ENCODE data around the gene SSH2. TPM values are rescaled to one million over a fixed set of nuclear protein-coding genes. Genes with fewer than 3 reads are reported as not detected.
A peak's percentile ranks its signal among the peaks of the same experiment; 100 is the strongest.

Gene SSH2
- total and polyA plus RNA-seq, 2 of the 13 experiments (the other 11 are each of a cell fraction or from before 2014, with no cell fraction given) = 6.0 to 6.4 TPM

DNA sequence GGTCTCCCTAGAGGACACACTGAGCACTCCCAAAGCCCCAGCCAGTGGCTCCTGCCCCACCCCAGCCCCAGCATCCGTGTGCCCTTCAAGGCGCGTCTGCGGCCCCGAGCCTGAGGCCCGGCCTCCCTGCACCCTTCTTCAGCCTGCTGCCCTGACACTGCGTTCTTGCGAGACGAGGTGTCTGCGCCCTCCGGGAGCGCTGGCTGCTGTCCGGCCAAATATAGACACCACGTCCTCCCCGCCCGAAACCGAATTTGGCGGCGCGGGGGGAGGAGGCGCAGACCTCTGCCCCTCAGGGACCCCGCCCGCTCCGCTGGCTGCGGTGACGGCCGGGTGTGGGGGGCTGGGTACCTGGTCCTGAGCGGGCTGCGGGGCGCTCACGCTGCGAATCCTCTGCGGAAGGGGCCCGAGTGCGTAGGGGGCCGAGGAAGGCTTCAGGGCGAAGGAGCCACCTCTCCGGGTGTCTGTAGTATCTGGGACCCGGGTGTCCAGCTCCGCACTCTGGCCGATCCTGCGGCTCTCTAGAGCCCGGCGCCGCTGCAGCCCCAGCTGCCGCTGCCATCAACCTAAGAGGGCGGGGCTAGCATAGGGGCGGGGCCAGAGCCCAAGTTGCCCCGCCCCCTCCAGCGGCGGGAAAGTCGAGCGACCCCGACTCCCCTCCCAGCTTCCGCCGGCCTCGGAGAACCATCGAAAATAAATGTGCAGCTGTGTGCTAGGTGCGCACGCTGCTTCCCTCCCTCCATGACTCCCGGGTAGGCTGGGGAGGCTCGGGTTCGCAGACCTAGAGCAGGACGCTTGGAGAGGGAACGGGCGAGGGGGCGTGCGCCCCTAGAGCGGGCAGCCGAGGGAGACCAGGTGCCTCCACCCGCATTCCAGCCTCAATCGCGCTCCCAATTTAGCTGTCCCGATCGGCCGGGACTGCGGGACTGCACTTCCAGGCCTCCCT is 307.4 kb downstream of the SSH2 start, which contains the start of gene CORO6 (continued):
- no peak for TF ChIP-seq USF2 (IDR thresholded peaks at IDR 0.05; ENCODE audit: low read depth, low read length)
- no peak for TF ChIP-seq USF2 (CRISPR knock-in tag; IDR thresholded peaks at IDR 0.05; ENCODE audit: borderline replicate concordance)
- TF ChIP-seq SP5 (CRISPR knock-in tag; IDR thresholded peaks at IDR 0.05; ENCODE audit: borderline replicate concordance, low read depth) = no peak
- TF ChIP-seq ZBTB3 (CRISPR knock-in tag; IDR thresholded peaks at IDR 0.05; ENCODE audit: borderline replicate concordance, low read depth) = no peak
- peak; percentile 28; the same call in 1 of the 2 replicates for TF ChIP-seq KDM5B (CRISPR knock-in tag; IDR thresholded peaks at IDR 0.05; ENCODE audit: borderline replicate concordance)
- no peak for TF ChIP-seq ZNF788 (CRISPR knock-in tag; IDR thresholded peaks at IDR 0.05; ENCODE audit: borderline replicate concordance)
- TF ChIP-seq ZNF251 (CRISPR knock-in tag; IDR thresholded peaks at IDR 0.05) = no peak
- TF ChIP-seq, protein P1, sequence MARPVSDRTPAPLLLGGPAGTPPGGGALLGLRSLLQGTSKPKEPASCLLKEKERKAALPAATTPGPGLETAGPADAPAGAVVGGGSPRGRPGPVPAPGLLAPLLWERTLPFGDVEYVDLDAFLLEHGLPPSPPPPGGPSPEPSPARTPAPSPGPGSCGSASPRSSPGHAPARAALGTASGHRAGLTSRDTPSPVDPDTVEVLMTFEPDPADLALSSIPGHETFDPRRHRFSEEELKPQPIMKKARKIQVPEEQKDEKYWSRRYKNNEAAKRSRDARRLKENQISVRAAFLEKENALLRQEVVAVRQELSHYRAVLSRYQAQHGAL (CRISPR knock-in tag; IDR thresholded peaks at IDR 0.05; ENCODE audit: not compliant biosample characterization) = no peak
- 0 out of 2 replicates have a peak, but pooled peaks have one; percentile 19 for TF ChIP-seq NAIF1 (CRISPR knock-in tag; IDR thresholded peaks at IDR 0.05; ENCODE audit: borderline replicate concordance)
- no peak for TF ChIP-seq FOXA1 (IDR thresholded peaks at IDR 0.05)
- no peak for TF ChIP-seq FOXA1 (CRISPR knock-in tag; IDR thresholded peaks at IDR 0.05)
- TF ChIP-seq TMF1 (CRISPR knock-in tag; IDR thresholded peaks at IDR 0.05; ENCODE audit: low read depth) = 0 out of 2 replicates have a peak, but pooled peaks have one; percentile 17
- TF ChIP-seq, protein P2, sequence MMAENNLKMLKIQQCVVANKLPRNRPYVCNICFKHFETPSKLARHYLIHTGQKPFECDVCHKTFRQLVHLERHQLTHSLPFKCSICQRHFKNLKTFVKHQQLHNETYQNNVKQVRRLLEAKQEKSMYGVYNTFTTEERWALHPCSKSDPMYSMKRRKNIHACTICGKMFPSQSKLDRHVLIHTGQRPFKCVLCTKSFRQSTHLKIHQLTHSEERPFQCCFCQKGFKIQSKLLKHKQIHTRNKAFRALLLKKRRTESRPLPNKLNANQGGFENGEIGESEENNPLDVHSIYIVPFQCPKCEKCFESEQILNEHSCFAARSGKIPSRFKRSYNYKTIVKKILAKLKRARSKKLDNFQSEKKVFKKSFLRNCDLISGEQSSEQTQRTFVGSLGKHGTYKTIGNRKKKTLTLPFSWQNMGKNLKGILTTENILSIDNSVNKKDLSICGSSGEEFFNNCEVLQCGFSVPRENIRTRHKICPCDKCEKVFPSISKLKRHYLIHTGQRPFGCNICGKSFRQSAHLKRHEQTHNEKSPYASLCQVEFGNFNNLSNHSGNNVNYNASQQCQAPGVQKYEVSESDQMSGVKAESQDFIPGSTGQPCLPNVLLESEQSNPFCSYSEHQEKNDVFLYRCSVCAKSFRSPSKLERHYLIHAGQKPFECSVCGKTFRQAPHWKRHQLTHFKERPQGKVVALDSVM (CRISPR knock-in tag; IDR thresholded peaks at IDR 0.05) = 0 out of 2 replicates have a peak, but pooled peaks have one; percentile 31
- no peak for TF ChIP-seq ZNF776 (CRISPR knock-in tag; IDR thresholded peaks at IDR 0.05)
- no peak for TF ChIP-seq TRAFD1 (CRISPR knock-in tag; IDR thresholded peaks at IDR 0.05; ENCODE audit: borderline replicate concordance)
- TF ChIP-seq TEAD2 (CRISPR knock-in tag; IDR thresholded peaks at IDR 0.05) = no peak
- no peak for TF ChIP-seq ZNF326 (CRISPR knock-in tag; IDR thresholded peaks at IDR 0.05; ENCODE audit: borderline replicate concordance)
- TF ChIP-seq KLF9 (CRISPR knock-in tag; IDR thresholded peaks at IDR 0.05; ENCODE audit: low read depth) = no peak
- TF ChIP-seq ZNF34 (CRISPR knock-in tag; IDR thresholded peaks at IDR 0.05; ENCODE audit: borderline replicate concordance) = no peak
- no peak for TF ChIP-seq ZNF224 (CRISPR knock-in tag; IDR thresholded peaks at IDR 0.05)
- 0 out of 2 replicates have a peak, but pooled peaks have one; percentile 51 for TF ChIP-seq ZFP90 (CRISPR knock-in tag; IDR thresholded peaks at IDR 0.05; ENCODE audit: borderline replicate concordance)
- TF ChIP-seq TGIF2 (CRISPR knock-in tag; IDR thresholded peaks at IDR 0.05) = 0 out of 2 replicates have a peak, but pooled peaks have one; percentile 21
- TF ChIP-seq DMAP1 (CRISPR knock-in tag; IDR thresholded peaks at IDR 0.05) = peak; percentile 36; the same call in 1 of the 2 replicates

All from HepG2 (cell line).